ENCODE data around the gene FIGLA.

GRCh38 chr2:70806620-70807019 is 16.2 kb upstream of the FIGLA start:
- TF ChIP-seq EZH2 (IDR thresholded peaks at IDR 0.05; ENCODE audit: low read length): no peak
- TF ChIP-seq, protein P1, sequence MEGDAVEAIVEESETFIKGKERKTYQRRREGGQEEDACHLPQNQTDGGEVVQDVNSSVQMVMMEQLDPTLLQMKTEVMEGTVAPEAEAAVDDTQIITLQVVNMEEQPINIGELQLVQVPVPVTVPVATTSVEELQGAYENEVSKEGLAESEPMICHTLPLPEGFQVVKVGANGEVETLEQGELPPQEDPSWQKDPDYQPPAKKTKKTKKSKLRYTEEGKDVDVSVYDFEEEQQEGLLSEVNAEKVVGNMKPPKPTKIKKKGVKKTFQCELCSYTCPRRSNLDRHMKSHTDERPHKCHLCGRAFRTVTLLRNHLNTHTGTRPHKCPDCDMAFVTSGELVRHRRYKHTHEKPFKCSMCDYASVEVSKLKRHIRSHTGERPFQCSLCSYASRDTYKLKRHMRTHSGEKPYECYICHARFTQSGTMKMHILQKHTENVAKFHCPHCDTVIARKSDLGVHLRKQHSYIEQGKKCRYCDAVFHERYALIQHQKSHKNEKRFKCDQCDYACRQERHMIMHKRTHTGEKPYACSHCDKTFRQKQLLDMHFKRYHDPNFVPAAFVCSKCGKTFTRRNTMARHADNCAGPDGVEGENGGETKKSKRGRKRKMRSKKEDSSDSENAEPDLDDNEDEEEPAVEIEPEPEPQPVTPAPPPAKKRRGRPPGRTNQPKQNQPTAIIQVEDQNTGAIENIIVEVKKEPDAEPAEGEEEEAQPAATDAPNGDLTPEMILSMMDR (optimal IDR thresholded peaks at IDR 0.05 in 1 of 3, IDR thresholded peaks at IDR 0.05 in 1 of 3, conservative IDR thresholded peaks at IDR 0.05 in 1 of 3; ENCODE audit: extremely low read depth in 1 of 3, insufficient read depth in 2 of 3, low read length in 3 of 3): no peak
